Ascending aorta (tissue), 2 donors: ENCODE measurements around the gene ZBTB20. TPM values are rescaled to one million over a fixed set of nuclear protein-coding genes. Genes with fewer than 3 reads are reported as not detected.

Experiments
- DNase-seq, 2 donors: peaks; one replicate each; pipeline ENCODE4 v3.0.0-alpha.2; 2019; ENCODE audit warnings: low spot score in 2 of 2
- H3K27ac ChIP-seq, 2 donors: fragments of 200-600 bp; sonication (generic); one replicate each; pipeline ENCODE4 v1.5.1; 2016 to 2017; ENCODE audit warnings: mild to moderate bottlenecking in 1 of 2
- H3K27me3 ChIP-seq: fragments of 200-600 bp; sonication (generic); one replicate; pipeline ENCODE4 v1.5.1; 2017
- H3K36me3 ChIP-seq, 2 donors: fragments of 200-600 bp; sonication (generic); one replicate each; pipeline ENCODE4 v1.5.1; 2016
- H3K4me1 ChIP-seq, 2 donors: fragments of 200-600 bp; sonication (generic); one replicate each; pipeline ENCODE4 v1.5.1; 2016 to 2017; ENCODE audit warnings: mild to moderate bottlenecking in 1 of 2
- H3K4me3 ChIP-seq, 2 donors: fragments of 200-600 bp; sonication (generic); one replicate each; pipeline ENCODE4 v1.5.1; 2016 to 2017; ENCODE audit warnings: mild to moderate bottlenecking in 1 of 2
- H3K9me3 ChIP-seq, 2 donors: fragments of 200-600 bp; sonication (generic); one replicate each; pipeline ENCODE4 v1.5.1; 2016
- CTCF ChIP-seq, 3 experiments: fragments of 200-600 bp in 2 of 3; fragments of 450-650 bp in 1 of 3; sonication (generic) in 2 of 3; IDR thresholded peaks; one replicate each; pipeline ENCODE4 v1.5.1; 2016 to 2019; ENCODE audit warnings: antibody characterized with exemption in 3 of 3, mild to moderate bottlenecking in 1 of 3, moderate library complexity in 1 of 3
- intact Hi-C: fragments of 100-400 bp; cut with DNase I; formaldehyde crosslinking; loops from one replicate; pipeline ENCODE4 v1.15.1; 2023
- total RNA-seq: library from RNA; depleted of rRNA; stranded (reverse); fragments of >200 nt; gene quantifications from one replicate; pipeline ENCODE4 v1.1.0, GENCODE V29; 2016

Gene ZBTB20
- total RNA-seq, 1 donor from 2014 or later: 60.3 TPM

- no peak overlapping the region for H3K27ac ChIP-seq
- intact Hi-C loops: no loop called here
- no peaks in the 10 kb centered on the region for H3K36me3 ChIP-seq
- no peaks in the 10 kb centered on the region for H3K4me1 ChIP-seq
- no peak overlapping the region for H3K4me3 ChIP-seq
- no peak for TF ChIP-seq CTCF (IDR thresholded peaks at IDR 0.05)
- H3K27me3 ChIP-seq: no peaks in the 10 kb centered on the region
- H3K9me3 ChIP-seq: no peaks in the 10 kb centered on the region
- DNase-seq: no peak
Observed at GRCh38 chr3:114809668-114810413, 337.2 kb downstream of the ZBTB20 start.

- no peaks in the 10 kb centered on the region for H3K4me1 ChIP-seq
- no peaks in the 10 kb centered on the region for H3K36me3 ChIP-seq
- no peak for DNase-seq
- intact Hi-C loops: no loop called here
- no peak overlapping the region for H3K27ac ChIP-seq
- no peak overlapping the region for H3K4me3 ChIP-seq
- H3K9me3 ChIP-seq: no peaks in the 10 kb centered on the region
- no peak for TF ChIP-seq CTCF (IDR thresholded peaks at IDR 0.05)
- H3K27me3 ChIP-seq: no peaks in the 10 kb centered on the region
Observed at GRCh38 chr3:114804099-114804498, 343.0 kb downstream of the ZBTB20 start.

GRCh38 chr3:114803042-114803695, 343.9 kb downstream of the ZBTB20 start:
- no peak for DNase-seq
- Histone ChIP-seq H3K4me3 (no peak overlapping the region), H3K9me3 (no peaks in the 10 kb centered on the region), H3K4me1 (no peaks in the 10 kb centered on the region), H3K36me3 (no peaks in the 10 kb centered on the region), H3K27ac (no peak overlapping the region), H3K27me3 (no peaks in the 10 kb centered on the region)
- TF ChIP-seq CTCF (IDR thresholded peaks at IDR 0.05): no peak
- intact Hi-C loops: no loop called here

- Histone ChIP-seq H3K36me3 (no peaks in the 10 kb centered on the region), H3K9me3 (no peaks in the 10 kb centered on the region), H3K4me1 (no peaks in the 10 kb centered on the region), H3K27me3 (no peaks in the 10 kb centered on the region), H3K27ac (no peak overlapping the region), H3K4me3 (no peak overlapping the region)
- TF ChIP-seq CTCF (IDR thresholded peaks at IDR 0.05): no peak
- DNase-seq: no peak
- intact Hi-C loops: no loop called here
Observed at GRCh38 chr3:114800272-114801031, 346.6 kb downstream of the ZBTB20 start.

GRCh38 chr3:114799816-114800215, 347.3 kb downstream of the ZBTB20 start:
- no peak overlapping the region for H3K27ac ChIP-seq

More at GRCh38 chr3:114799816-114800215, 347.3 kb downstream of the ZBTB20 start:
- H3K27me3 ChIP-seq: no peaks in the 10 kb centered on the region
- intact Hi-C loops: no loop called here
- DNase-seq: no peak
- no peaks in the 10 kb centered on the region for H3K9me3 ChIP-seq
- H3K4me3 ChIP-seq: no peak overlapping the region
- TF ChIP-seq CTCF (IDR thresholded peaks at IDR 0.05): no peak
- H3K36me3 ChIP-seq: no peaks in the 10 kb centered on the region
- no peaks in the 10 kb centered on the region for H3K4me1 ChIP-seq
